Motor neuron (in vitro differentiated cells): Measurements from ENCODE around the gene ABLIM2. TPM values are rescaled to one million over a fixed set of nuclear protein-coding genes. Genes with fewer than 3 reads are reported as not detected.

ENCODE experiments used
- ATAC-seq, 8 experiments: fragments of 200-7000 bp; cut with Tn5 transposase; replicated peaks in 6 of 8; 2 replicates each; pipeline ENCODE4 v1.8.0; 2021; ENCODE audit warnings: mild to moderate bottlenecking in 8 of 8, moderate library complexity in 8 of 8
- H3K27ac ChIP-seq, 2 donors: fragments of 250-450 bp; sonication (Bioruptor Pico); 2 replicates each; pipeline ENCODE4 v1.9.0; 2021; ENCODE audit warnings: antibody characterized with exemption in 2 of 2, mild to moderate bottlenecking in 2 of 2, moderate library complexity in 1 of 2
- H3K4me1 ChIP-seq, 2 donors: fragments of 250-450 bp; sonication (Bioruptor Pico); replicated peaks in 1 of 2; 2 replicates each; pipeline ENCODE4 v1.6.1; 2021; ENCODE audit warnings: antibody characterized with exemption in 2 of 2, mild to moderate bottlenecking in 2 of 2, moderate library complexity in 1 of 2
- H3K4me3 ChIP-seq, 5 donors: fragments of 250-450 bp; sonication (Bioruptor Pico); 2 replicates each; pipeline ENCODE4 v1.9.0; 2021; ENCODE audit warnings: antibody characterized with exemption in 5 of 5, mild to moderate bottlenecking in 5 of 5, moderate library complexity in 4 of 5
- WGBS, 10 experiments: fragments of 450-650 bp; shearing (Covaris generic); methylation state at CpG; one replicate each; pipeline ENCODE4 v1.0.0; 2022; 5-methylcytosine and 5-hydroxymethylcytosine counted together
- in situ Hi-C, 9 experiments: fragments of 400-800 bp; cut with MboI; loops; one replicate each; pipeline ENCODE4 v1.15.0; 2021; ENCODE audit warnings: low sequenced_read_pairs in 9 of 9, low pct_unique_long_range_greater_than_20kb in 2 of 9; ENCODE audit not compliant: unreplicated experiment in 9 of 9
- total RNA-seq, 8 experiments: library from RNA; unstranded; fragments of 300-600 nt; gene quantifications; 2 replicates each; pipeline versions ENCODE4 v1.2.3 to v1.2.4, GENCODE V29; 2022

ABLIM2 gene
- total RNA-seq, 8 experiments from 2014 or later = 0.58 to 18.7 (median 6.5) TPM

- peaks cover 15 to 31% of the 10 kb centered on the region in 2 donors for H3K4me1 ChIP-seq
- H3K4me3 ChIP-seq = no peak overlapping the region
- no peak overlapping the region for H3K27ac ChIP-seq
- in situ Hi-C loops = no loop called here
- no peak for ATAC-seq
- 17 to 100% (median 58%) methylated on average over 1 to 2 of the region's 6 CpGs; no CpG with 5 or more reads in 5 of the 10 experiments for WGBS, 10 experiments
These were observed 103.4 kb downstream of the ABLIM2 start for GRCh38 chr4:8055206-8055605.

GRCh38 chr4:8053688-8054449 lies 104.7 kb downstream of the ABLIM2 start:
- in situ Hi-C loops = no loop called here
- Histone ChIP-seq H3K27ac (no peak overlapping the region), H3K4me3 (no peak overlapping the region), H3K4me1 (peaks cover 16 to 34% of the 10 kb centered on the region in 2 donors)
- WGBS, 10 experiments = 0 to 100% (median 68%) methylated on average over 1 to 12 of the region's 18 CpGs; no CpG with 5 or more reads in 1 of the 10 experiments
- peak in 2 of 8 experiments; percentile 15 to 20 for ATAC-seq

DNA sequence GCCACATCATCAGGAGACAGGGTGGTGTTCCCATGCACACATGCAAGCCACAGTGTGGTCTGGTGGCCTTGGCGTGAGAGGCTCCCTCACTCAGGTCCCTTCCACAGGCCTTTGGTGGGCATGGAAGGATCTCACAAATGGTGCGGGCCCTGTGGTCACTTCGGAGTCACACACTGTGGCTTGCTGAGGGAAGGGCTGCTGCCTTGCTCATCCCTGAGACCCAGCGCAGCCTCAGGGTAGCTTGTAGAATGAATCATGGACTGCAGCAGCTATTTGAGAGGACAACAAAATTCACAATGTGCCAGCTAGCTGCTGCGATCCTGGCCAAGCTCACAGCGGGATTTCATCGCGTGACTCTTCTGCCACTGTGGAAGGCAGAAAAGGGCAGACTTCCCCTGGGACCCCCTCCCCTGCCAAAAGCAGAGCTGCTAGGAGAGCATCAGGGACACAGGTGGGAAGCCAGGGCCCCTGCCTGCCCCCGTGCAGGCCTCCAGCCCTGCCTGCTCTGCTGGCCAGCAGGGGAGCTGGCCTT lies 106.4 kb downstream of the ABLIM2 start:
- ATAC-seq = no peak
- 87 to 100% (median 92%) methylated on average over 1 to 8 of the region's 9 CpGs; no CpG with 5 or more reads in 5 of the 10 experiments for WGBS, 10 experiments
- in situ Hi-C loops = no loop called here
- Histone ChIP-seq H3K4me1 (peaks cover 20 to 39% of the 10 kb centered on the region in 2 donors), H3K4me3 (no peak overlapping the region), H3K27ac (no peak overlapping the region)

GRCh38 chr4:8051644-8052043 lies 107.0 kb downstream of the ABLIM2 start:
- peak in 3 of 8 experiments; percentile 19 to 23 (median 23) for ATAC-seq
- WGBS, 10 experiments = 41 to 84% (median 63%) methylated on average over 1 to 6 of the region's 7 CpGs; no CpG with 5 or more reads in 2 of the 10 experiments
- peaks cover 20 to 39% of the 10 kb centered on the region in 2 donors for H3K4me1 ChIP-seq
- in situ Hi-C loops = no loop called here
- peak overlapping the region in 1 of 2 donors; percentile 10 for H3K27ac ChIP-seq
- no peak overlapping the region for H3K4me3 ChIP-seq

- H3K27ac ChIP-seq = peak overlapping the region in 1 of 2 donors; percentile 47
- peaks cover 20 to 39% of the 10 kb centered on the region in 2 donors for H3K4me1 ChIP-seq
- ATAC-seq = peak; percentile 78 to 94 (median 84)
- H3K4me3 ChIP-seq = no peak overlapping the region
- in situ Hi-C loops = no loop called here
- 3 to 80% (median 49%) methylated on average over 2 to 18 of the region's 28 CpGs; no CpG with 5 or more reads in 3 of the 10 experiments for WGBS, 10 experiments
These were observed 107.9 kb downstream of the ABLIM2 start for GRCh38 chr4:8050555-8051206.

DNA sequence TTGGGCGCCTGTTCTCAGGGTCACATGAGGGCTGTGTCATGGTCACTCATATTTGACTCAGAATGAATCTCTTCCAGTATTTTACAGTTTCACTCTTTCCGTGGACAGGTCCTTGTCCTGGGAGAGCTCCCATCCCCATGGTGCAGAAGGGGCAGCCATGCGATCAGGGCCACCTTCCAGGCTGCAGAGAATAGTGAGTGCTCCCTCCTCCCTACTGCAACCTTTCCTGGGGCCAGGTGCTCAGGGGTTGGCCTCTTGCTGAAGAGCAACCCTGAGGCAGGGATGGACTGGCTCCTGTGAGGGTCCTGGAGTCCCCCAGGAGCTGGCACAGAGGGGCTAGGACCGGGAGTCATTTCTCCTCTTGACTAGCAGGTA lies 108.4 kb downstream of the ABLIM2 start:
- in situ Hi-C loops = no loop called here
- 20 to 100% (median 46%) methylated on average over 2 of the region's 4 CpGs; no CpG with 5 or more reads in 7 of the 10 experiments for WGBS, 10 experiments
- Histone ChIP-seq H3K4me1 (peaks cover 22 to 43% of the 10 kb centered on the region in 2 donors), H3K4me3 (no peak overlapping the region), H3K27ac (peak overlapping the region in 1 of 2 donors; percentile 47)
- ATAC-seq = peak in 2 of 8 experiments; percentile 6 to 11

- Histone ChIP-seq H3K4me1 (peaks cover 31 to 47% of the 10 kb centered on the region in 2 donors), H3K4me3 (no peak overlapping the region), H3K27ac (no peak overlapping the region)
- in situ Hi-C loops = no loop called here
- no peak for ATAC-seq
- WGBS, 10 experiments = 8 to 100% (median 74%) methylated on average over 1 to 4 of the region's 18 CpGs
These were observed 109.5 kb downstream of the ABLIM2 start for GRCh38 chr4:8048856-8049676.

DNA sequence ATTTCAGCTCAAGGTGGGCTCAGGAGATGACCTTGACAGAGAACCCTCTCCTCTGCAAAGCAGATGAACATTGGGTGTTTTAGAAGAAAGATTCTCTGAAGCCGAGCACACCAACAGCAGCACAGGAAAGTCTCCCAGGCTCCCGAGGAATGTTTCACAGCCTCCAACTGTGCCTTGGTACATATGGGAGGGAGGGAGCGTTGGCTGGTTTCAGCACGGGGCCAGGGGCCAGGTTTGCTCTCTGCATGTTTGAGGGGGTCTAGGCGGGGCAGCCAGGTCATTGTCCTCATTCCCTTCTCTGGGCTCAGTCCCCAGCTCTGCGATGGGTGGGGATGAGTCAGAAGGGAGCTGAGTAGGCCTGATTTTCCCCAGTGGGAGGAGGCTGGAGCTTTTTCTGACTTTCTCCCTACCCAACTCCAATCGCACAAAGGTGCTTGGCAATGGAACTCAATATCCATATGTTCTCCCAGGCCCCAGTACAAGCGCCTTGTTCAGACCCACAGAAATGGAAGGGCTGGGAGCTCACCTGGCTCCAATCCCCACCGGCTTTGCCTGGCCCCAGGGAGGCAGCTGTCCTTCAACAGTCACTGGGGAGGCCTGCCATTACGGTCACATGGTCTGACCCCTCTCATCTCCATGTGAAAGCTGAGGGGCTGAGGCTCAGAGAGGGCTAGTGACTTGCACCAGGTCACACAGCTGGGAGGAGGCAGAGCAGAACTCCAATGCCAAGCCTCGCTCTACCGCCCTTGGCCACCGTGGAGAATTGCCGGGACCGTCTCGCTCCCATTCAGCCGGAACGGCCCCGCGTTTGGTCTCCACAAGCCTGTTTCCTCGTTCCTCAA lies 110.6 kb downstream of the ABLIM2 start:
- ATAC-seq = peak in 1 of 8 experiments; percentile 3
- Histone ChIP-seq H3K4me1 (peaks cover 32 to 45% of the 10 kb centered on the region in 2 donors), H3K4me3 (no peak overlapping the region), H3K27ac (no peak overlapping the region)
- in situ Hi-C loops = no loop called here
- WGBS, 10 experiments = 40 to 100% (median 85%) methylated on average over 1 to 6 of the region's 21 CpGs; no CpG with 5 or more reads in 2 of the 10 experiments

- 0 to 93% (median 92%) methylated on average over 1 to 3 of the region's 20 CpGs; no CpG with 5 or more reads in 7 of the 10 experiments for WGBS, 10 experiments
- Histone ChIP-seq H3K27ac (no peak overlapping the region), H3K4me3 (no peak overlapping the region), H3K4me1 (peaks cover 32 to 38% of the 10 kb centered on the region in 2 donors)
- ATAC-seq = no peak
- in situ Hi-C loops = no loop called here
These were observed 111.6 kb downstream of the ABLIM2 start for GRCh38 chr4:8046925-8047541.

- H3K4me1 ChIP-seq = peaks cover 25 to 28% of the 10 kb centered on the region in 2 donors
- WGBS, 10 experiments = 77 to 90% methylated on average over 2 to 3 of the region's 7 CpGs; no CpG with 5 or more reads in 8 of the 10 experiments
- ATAC-seq = no peak
- in situ Hi-C loops = no loop called here
- no peak overlapping the region for H3K27ac ChIP-seq
- H3K4me3 ChIP-seq = no peak overlapping the region
These were observed 112.7 kb downstream of the ABLIM2 start for GRCh38 chr4:8045909-8046308.

- in situ Hi-C loops = no loop called here
- peaks cover 21% of the 10 kb centered on the region in 2 donors for H3K4me1 ChIP-seq
- ATAC-seq = peak in 5 of 8 experiments; percentile 77 to 89 (median 85)
- H3K4me3 ChIP-seq = no peak overlapping the region
- 4 to 71% (median 41%) methylated on average over 2 to 11 of the region's 15 CpGs; no CpG with 5 or more reads in 1 of the 10 experiments for WGBS, 10 experiments
- peak overlapping the region in 1 of 2 donors; percentile 49 for H3K27ac ChIP-seq
These were observed 113.9 kb downstream of the ABLIM2 start for GRCh38 chr4:8044699-8045098.
